GM18502 (cell line): ENCODE results near the gene TMCC1.
"Not testable (repeated sequence)": the region's sequence is repeated elsewhere in the genome, so short reads cannot be mapped to it uniquely, and the experiment has no call there.

Experiments used
- ATAC-seq: cut with Tn5 transposase; IDR thresholded peaks from one replicate; pipeline ENCODE4 v1.9.1; 2021; ENCODE audit warnings: mild to moderate bottlenecking; ENCODE audit not compliant: unreplicated experiment, poor library complexity

The TMCC1 gene

GRCh38 chr3:129893581-129894070 is at the start of gene TMCC1:
TSS of gene TMCC1 (minus strand) at chr3:129893711.
- ATAC-seq = peak; percentile 89

GRCh38 chr3:129943020-129943419 is 49.5 kb upstream of the TMCC1 start:
- no peak for ATAC-seq

GRCh38 chr3:129942296-129942695 is 48.8 kb upstream of the TMCC1 start:
- ATAC-seq = peak; percentile 69

- no peak for ATAC-seq
These were observed 46.6 kb upstream of the TMCC1 start for GRCh38 chr3:129940086-129940485.

- no peak for ATAC-seq
These were observed 44.8 kb upstream of the TMCC1 start for GRCh38 chr3:129938140-129938930.

GRCh38 chr3:129937717-129938116 is 44.2 kb upstream of the TMCC1 start:
- ATAC-seq = no peak

- ATAC-seq = peak; percentile 60
These were observed 43.2 kb upstream of the TMCC1 start for GRCh38 chr3:129936757-129937156.

- ATAC-seq = no peak
These were observed 41.0 kb upstream of the TMCC1 start for GRCh38 chr3:129934234-129935123.

- ATAC-seq = no peak
These were observed 40.0 kb upstream of the TMCC1 start for GRCh38 chr3:129933471-129933870.

GRCh38 chr3:129929383-129929782 is 35.9 kb upstream of the TMCC1 start:
- no peak for ATAC-seq

GRCh38 chr3:129927072-129927471 is 33.6 kb upstream of the TMCC1 start:
- no peak for ATAC-seq

- ATAC-seq = no peak
These were observed 26.3 kb upstream of the TMCC1 start for GRCh38 chr3:129919806-129920205.

- ATAC-seq = no peak
These were observed 25.8 kb upstream of the TMCC1 start for GRCh38 chr3:129919357-129919756.

GRCh38 chr3:129918461-129918860 is 24.9 kb upstream of the TMCC1 start:
- ATAC-seq = no peak

GRCh38 chr3:129917423-129918007 is 24.0 kb upstream of the TMCC1 start:
- no peak for ATAC-seq

GRCh38 chr3:129913618-129914017 is 20.1 kb upstream of the TMCC1 start:
- ATAC-seq = no peak

GRCh38 chr3:129911261-129911861 is 17.9 kb upstream of the TMCC1 start:
- ATAC-seq = no peak

GRCh38 chr3:129909235-129909634 is 15.7 kb upstream of the TMCC1 start:
- ATAC-seq = not testable (repeated sequence)

GRCh38 chr3:129908417-129908816 is 14.9 kb upstream of the TMCC1 start:
- ATAC-seq = no peak

GRCh38 chr3:129901272-129901671 is 7.8 kb upstream of the TMCC1 start:
- ATAC-seq = not testable (repeated sequence)
